ENCODE results near the gene CD82. TPM values are rescaled to one million over a fixed set of nuclear protein-coding genes. Genes with fewer than 3 reads are reported as not detected.

Gene CD82
- total RNA-seq, 1 experiment from 2014 or later = 114 TPM

DNA sequence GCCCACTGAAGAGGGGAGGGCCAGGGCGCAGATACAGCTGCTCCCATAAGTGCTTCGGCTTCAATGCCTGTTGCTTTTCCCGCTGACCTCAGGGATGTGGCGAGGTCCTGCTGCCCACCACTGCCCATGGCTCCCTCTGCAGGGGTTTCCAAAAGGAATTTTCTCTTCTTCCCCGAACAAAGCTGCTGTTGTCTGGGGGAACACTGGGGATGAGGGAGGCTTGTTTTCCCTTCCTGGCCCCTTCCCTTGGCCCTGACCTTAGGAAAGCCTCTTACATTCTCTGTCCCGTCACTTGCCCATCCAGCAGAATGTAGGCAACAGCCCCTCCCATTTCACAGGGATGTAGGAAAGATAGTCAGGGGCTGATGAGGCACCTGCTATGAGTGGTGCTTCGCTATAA, 34.8 kb downstream of the CD82 start:
- BruUV-seq (replicated peaks) = no TSS peak
- no peak overlapping the region for H3K27ac Mint-ChIP-seq (ENCODE audit: low read depth, unreplicated experiment)
- no peaks in the 10 kb centered on the region for H3K27me3 Mint-ChIP-seq (ENCODE audit: insufficient read depth, unreplicated experiment)
- DNase-seq (ENCODE audit: unreplicated experiment) = no peak
- intact Hi-C loops (cut with micrococcal nuclease) = no loop called here
- H3K4me3 Mint-ChIP-seq (ENCODE audit: unreplicated experiment) = no peak overlapping the region
- CTCF ChIA-PET = interaction anchor here (3.6 kb wide), 1 partner anchor 42 kb away, joined by 16 read pairs; no protein-coding TSS in a partner anchor
- H3K36me3 Mint-ChIP-seq (ENCODE audit: insufficient read depth, unreplicated experiment) = peaks cover 28% of the 10 kb centered on the region
- TF ChIP-seq, protein P1, sequence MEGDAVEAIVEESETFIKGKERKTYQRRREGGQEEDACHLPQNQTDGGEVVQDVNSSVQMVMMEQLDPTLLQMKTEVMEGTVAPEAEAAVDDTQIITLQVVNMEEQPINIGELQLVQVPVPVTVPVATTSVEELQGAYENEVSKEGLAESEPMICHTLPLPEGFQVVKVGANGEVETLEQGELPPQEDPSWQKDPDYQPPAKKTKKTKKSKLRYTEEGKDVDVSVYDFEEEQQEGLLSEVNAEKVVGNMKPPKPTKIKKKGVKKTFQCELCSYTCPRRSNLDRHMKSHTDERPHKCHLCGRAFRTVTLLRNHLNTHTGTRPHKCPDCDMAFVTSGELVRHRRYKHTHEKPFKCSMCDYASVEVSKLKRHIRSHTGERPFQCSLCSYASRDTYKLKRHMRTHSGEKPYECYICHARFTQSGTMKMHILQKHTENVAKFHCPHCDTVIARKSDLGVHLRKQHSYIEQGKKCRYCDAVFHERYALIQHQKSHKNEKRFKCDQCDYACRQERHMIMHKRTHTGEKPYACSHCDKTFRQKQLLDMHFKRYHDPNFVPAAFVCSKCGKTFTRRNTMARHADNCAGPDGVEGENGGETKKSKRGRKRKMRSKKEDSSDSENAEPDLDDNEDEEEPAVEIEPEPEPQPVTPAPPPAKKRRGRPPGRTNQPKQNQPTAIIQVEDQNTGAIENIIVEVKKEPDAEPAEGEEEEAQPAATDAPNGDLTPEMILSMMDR (IDR thresholded peaks at IDR 0.05; ENCODE audit: unreplicated experiment) = no peak
- POLR2A ChIA-PET = interaction anchor here (0.6 kb wide), 1 partner anchor 583 kb away, joined by 3 read pairs; no protein-coding TSS in a partner anchor
- H3K4me1 Mint-ChIP-seq (ENCODE audit: insufficient read depth, unreplicated experiment) = peaks cover 18% of the 10 kb centered on the region
- no peaks in the 10 kb centered on the region for H3K9me3 Mint-ChIP-seq (ENCODE audit: unreplicated experiment)

DNA sequence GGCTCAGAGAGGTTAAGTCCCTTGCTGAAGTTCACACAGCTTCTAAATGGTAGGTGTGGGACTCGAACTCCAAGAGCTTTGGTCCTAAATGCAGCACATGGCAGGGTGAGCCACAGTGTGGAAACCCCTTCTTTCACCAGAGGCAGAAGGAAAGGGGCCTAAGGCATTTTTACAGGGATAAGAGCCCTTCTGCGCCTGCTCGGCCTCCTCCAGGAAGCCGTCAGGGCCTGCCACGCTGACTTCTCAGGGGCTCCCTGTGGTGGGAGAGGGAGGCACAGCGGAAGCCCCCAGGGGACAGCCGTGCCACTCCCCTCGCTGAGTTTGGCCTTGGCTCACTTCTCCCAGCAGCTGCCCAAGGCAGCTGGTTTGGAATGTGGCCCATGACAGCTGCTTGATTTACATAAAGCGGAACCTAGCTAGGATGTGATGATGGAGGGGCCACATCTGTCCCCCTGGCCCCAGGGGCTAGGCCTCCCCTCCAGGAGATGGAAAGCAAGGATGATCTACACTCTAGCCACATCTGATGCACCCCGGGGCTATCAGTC, 35.4 kb downstream of the CD82 start:
- TF ChIP-seq, protein P1 (IDR thresholded peaks at IDR 0.05; ENCODE audit: unreplicated experiment) = no peak

DNA sequence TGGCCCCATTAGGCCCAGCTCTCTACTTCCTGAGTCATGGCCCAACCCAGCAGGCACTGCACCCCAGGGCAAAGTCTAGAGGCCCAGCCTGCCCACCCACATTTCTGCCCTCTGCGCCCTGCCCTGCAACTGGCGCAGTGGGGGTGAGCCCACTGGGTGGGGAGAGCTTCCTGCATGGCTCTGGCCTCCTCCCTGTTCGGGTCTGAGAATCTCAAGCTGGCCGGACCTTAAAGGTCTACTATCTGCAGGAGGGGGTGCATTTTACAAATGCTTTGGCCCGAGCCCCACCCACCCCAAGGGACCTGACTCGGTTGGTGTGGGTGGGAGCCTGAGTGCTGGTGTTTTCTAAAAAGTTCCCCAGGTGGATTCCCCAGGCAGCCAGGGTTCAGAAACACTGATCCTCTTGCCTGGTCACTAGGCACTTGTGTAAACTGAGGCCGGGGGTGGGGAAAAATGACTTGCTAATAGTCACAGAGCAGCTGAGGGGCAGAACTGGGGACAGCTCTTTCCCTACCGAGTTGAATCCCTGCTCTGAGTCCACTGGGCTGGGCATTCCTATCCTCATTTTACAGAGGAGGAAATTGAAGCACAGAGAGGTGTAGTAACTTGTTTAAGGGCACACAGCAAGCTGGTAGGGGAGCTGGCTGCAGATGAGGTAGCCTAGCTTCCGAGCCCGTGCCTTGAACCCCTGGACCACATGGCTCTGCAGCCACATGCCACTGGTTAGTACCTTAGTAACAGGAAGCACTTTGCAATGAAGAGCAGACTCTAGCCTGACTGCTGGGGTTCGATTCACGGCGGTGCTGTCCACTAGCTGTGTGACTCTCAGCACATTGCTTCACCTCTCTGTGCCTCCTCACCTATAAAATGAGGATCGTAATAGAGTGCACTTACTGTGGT, 36.3 kb downstream of the CD82 start:
- intact Hi-C loops (cut with micrococcal nuclease) = no loop called here
- H3K27me3 Mint-ChIP-seq (ENCODE audit: insufficient read depth, unreplicated experiment) = no peaks in the 10 kb centered on the region
- H3K36me3 Mint-ChIP-seq (ENCODE audit: insufficient read depth, unreplicated experiment) = peaks cover 28% of the 10 kb centered on the region
- BruUV-seq (replicated peaks) = no TSS peak
- no peak for DNase-seq (ENCODE audit: unreplicated experiment)
- H3K27ac Mint-ChIP-seq (ENCODE audit: low read depth, unreplicated experiment) = no peak overlapping the region
- POLR2A ChIA-PET = interaction anchor here (0.6 kb wide), 2 partner anchors 50 to 970 kb away, joined by 3 read pairs; no protein-coding TSS in a partner anchor
- peaks cover 13% of the 10 kb centered on the region for H3K4me1 Mint-ChIP-seq (ENCODE audit: insufficient read depth, unreplicated experiment)
- no peak overlapping the region for H3K4me3 Mint-ChIP-seq (ENCODE audit: unreplicated experiment)
- TF ChIP-seq, protein P1 (IDR thresholded peaks at IDR 0.05; ENCODE audit: unreplicated experiment) = no peak
- CTCF ChIA-PET = interaction anchor here (0.6 to 1.0 kb wide), 2 partner anchors 45 to 310 kb away, joined by 3 to 4 read pairs; no protein-coding TSS in a partner anchor
- H3K9me3 Mint-ChIP-seq (ENCODE audit: unreplicated experiment) = no peaks in the 10 kb centered on the region

More for the DNA sequence above, 35.4 kb downstream of the CD82 start:
- Mint-ChIP-seq H3K4me3 (ENCODE audit: unreplicated experiment) (no peak overlapping the region), H3K36me3 (ENCODE audit: insufficient read depth, unreplicated experiment) (peaks cover 24% of the 10 kb centered on the region), H3K27ac (ENCODE audit: low read depth, unreplicated experiment) (no peak overlapping the region), H3K9me3 (ENCODE audit: unreplicated experiment) (no peaks in the 10 kb centered on the region), H3K4me1 (ENCODE audit: insufficient read depth, unreplicated experiment) (peaks cover 18% of the 10 kb centered on the region), H3K27me3 (ENCODE audit: insufficient read depth, unreplicated experiment) (no peaks in the 10 kb centered on the region)
- DNase-seq (ENCODE audit: unreplicated experiment) = no peak
- CTCF ChIA-PET = interaction anchor here (0.6 to 3.6 kb wide), 2 partner anchors 43 to 336 kb away, joined by 3 to 16 read pairs; no protein-coding TSS in a partner anchor
- POLR2A ChIA-PET = interaction anchor here (0.6 kb wide), 1 partner anchor 584 kb away, joined by 3 read pairs; no protein-coding TSS in a partner anchor
- no TSS peak for BruUV-seq (replicated peaks)
- intact Hi-C loops (cut with micrococcal nuclease) = no loop called here

DNA sequence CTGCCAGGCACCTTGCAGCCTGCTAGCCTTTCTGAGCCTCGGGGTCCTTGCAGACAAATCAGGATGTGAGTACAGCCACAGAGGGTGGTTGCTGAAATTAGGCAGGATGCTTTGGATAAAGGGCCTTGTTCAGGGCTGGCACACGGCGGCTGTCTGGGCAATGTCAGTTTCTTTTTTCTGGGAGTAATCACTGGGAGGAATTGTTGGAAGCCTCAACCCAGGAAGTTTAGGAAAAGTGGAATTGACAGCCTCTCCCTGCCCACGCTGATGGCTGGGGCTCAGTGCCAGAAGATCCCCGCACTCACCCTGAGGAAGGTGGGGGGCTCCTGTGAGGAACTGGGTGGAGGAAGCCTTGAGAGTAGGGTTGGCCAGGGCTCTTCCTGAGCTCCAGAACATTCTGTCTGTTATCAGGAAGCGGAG, 37.4 kb downstream of the CD82 start:
- no peak overlapping the region for H3K4me3 Mint-ChIP-seq (ENCODE audit: unreplicated experiment)
- CTCF ChIA-PET = interaction anchor here (0.6 to 1.2 kb wide), 3 partner anchors 46 to 494 kb away, joined by 3 to 4 read pairs (median 4); no protein-coding TSS in a partner anchor
- H3K4me1 Mint-ChIP-seq (ENCODE audit: insufficient read depth, unreplicated experiment) = peaks cover 12% of the 10 kb centered on the region
- H3K27me3 Mint-ChIP-seq (ENCODE audit: insufficient read depth, unreplicated experiment) = no peaks in the 10 kb centered on the region
- no peak for DNase-seq (ENCODE audit: unreplicated experiment)
- intact Hi-C loops (cut with micrococcal nuclease) = no loop called here
- no peaks in the 10 kb centered on the region for H3K9me3 Mint-ChIP-seq (ENCODE audit: unreplicated experiment)
- BruUV-seq (replicated peaks) = no TSS peak
- TF ChIP-seq, protein P1 (IDR thresholded peaks at IDR 0.05; ENCODE audit: unreplicated experiment) = no peak
- H3K27ac Mint-ChIP-seq (ENCODE audit: low read depth, unreplicated experiment) = no peak overlapping the region
- peaks cover 36% of the 10 kb centered on the region for H3K36me3 Mint-ChIP-seq (ENCODE audit: insufficient read depth, unreplicated experiment)
- POLR2A ChIA-PET = no interaction called here
